GM12878 (cell line): Measurements from ENCODE around the gene UST. TPM values are rescaled to one million over a fixed set of nuclear protein-coding genes. Genes with fewer than 3 reads are reported as not detected.

ENCODE experiments used
- ATAC-seq: fragments of 200-7000 bp; cut with Tn5 transposase; 3 replicates; pipeline ENCODE4 v1.9.1; 2020; ENCODE audit warnings: mild to moderate bottlenecking, moderate library complexity
- BruUV-seq: library from RNA; stranded (reverse); fragments of 400-500 nt; replicated peaks from 2 replicates; lab custom pipeline; 2021; lab: Mats Ljungman, UMichigan
- CTCF ChIA-PET: fragments of 300-600 bp; sonication (Branson Sonifier 250); formaldehyde crosslinking; extraction: SDS; loops from one replicate; lab custom pipeline; 2021; ENCODE audit warnings: inconsistent platforms; lab: Yijun Ruan, JAX
- POLR2A ChIA-PET: fragments of 350-600 bp; formaldehyde crosslinking; extraction: SDS; loops from one replicate; lab custom pipeline; 2021; ENCODE audit warnings: inconsistent platforms; lab: Charles Lee
- RAD21 ChIA-PET: fragments of 300-600 bp; sonication (Branson Sonifier 250); formaldehyde crosslinking; loops from one replicate; lab custom pipeline; 2023; ENCODE audit warnings: antibody characterized with exemption; ENCODE audit not compliant: unreplicated experiment; lab: Charles Lee
- SMC1A ChIA-PET: fragments of 300-600 bp; sonication (Branson Sonifier 250); formaldehyde crosslinking; loops from one replicate; lab custom pipeline; 2023; ENCODE audit not compliant: unreplicated experiment, uncharacterized antibody; lab: Charles Lee
- DNase-seq: peaks from one replicate; pipeline ENCODE4 v3.0.0-alpha.2; 2011; ENCODE audit warnings: low read depth, low spot score
- FAIRE-seq: peaks from 3 replicates; lab custom pipeline; 2011; peaks lifted over from hg19 to GRCh38; lab: Jason Lieb, UNC
- H2AFZ ChIP-seq: 2 replicates; pipeline ENCODE4 v1.6.0; 2011; ENCODE audit warnings: low read depth, low read length, control low read depth; ENCODE audit not compliant: control insufficient read depth
- H3K27ac ChIP-seq: 2 replicates; pipeline ENCODE4 v1.5.1; 2011; ENCODE audit warnings: control low read depth; ENCODE audit not compliant: control insufficient read depth, insufficient read depth
- H3K27me3 ChIP-seq, 2 experiments: replicated peaks in 1 of 2; 2 replicates each; pipeline versions ENCODE4 v1.6.0 to v1.6.1; 2011; ENCODE audit warnings: low read length in 1 of 2; ENCODE audit not compliant: control insufficient read depth in 2 of 2, insufficient read depth in 2 of 2
- H3K36me3 ChIP-seq, 2 experiments: 2 replicates each; pipeline ENCODE4 v1.5.1; 2011; ENCODE audit warnings: low read length in 1 of 2; ENCODE audit not compliant: control insufficient read depth in 2 of 2, insufficient read depth in 2 of 2
- H3K4me1 ChIP-seq: 2 replicates; pipeline ENCODE4 v1.6.1; 2011; ENCODE audit warnings: mild to moderate bottlenecking, low read length, moderate library complexity, mixed read lengths; ENCODE audit not compliant: control insufficient read depth, insufficient read depth
- H3K4me2 ChIP-seq: 2 replicates; pipeline ENCODE4 v1.6.0; 2011; ENCODE audit warnings: control low read depth; ENCODE audit not compliant: control insufficient read depth, insufficient read depth
- H3K4me3 ChIP-seq: fragments of 200-600 bp; sonication (generic); 2 replicates; pipeline ENCODE4 v1.5.1; 2016
- H3K79me2 ChIP-seq: 2 replicates; pipeline ENCODE4 v1.6.0; 2011; ENCODE audit warnings: low read length; ENCODE audit not compliant: control insufficient read depth, insufficient read depth
- H3K9ac ChIP-seq: 2 replicates; pipeline ENCODE4 v1.8.0; 2011; ENCODE audit warnings: low read length, control low read depth, mixed read lengths; ENCODE audit not compliant: control insufficient read depth, insufficient read depth
- H3K9me3 ChIP-seq: replicated peaks from 3 replicates; pipeline ENCODE4 v1.5.1; 2011; ENCODE audit warnings: mild to moderate bottlenecking, low read length; ENCODE audit not compliant: control insufficient read depth, insufficient read depth
- H4K20me1 ChIP-seq: 2 replicates; pipeline ENCODE4 v1.6.0; 2011; ENCODE audit not compliant: control insufficient read depth, insufficient read depth
- ATF7 ChIP-seq: fragments of 450-650 bp; IDR thresholded peaks from 2 replicates; pipeline ENCODE4 v1.6.1; 2016; ENCODE audit warnings: low read depth, mild to moderate bottlenecking
- BCL3 ChIP-seq: IDR thresholded peaks from 2 replicates; pipeline ENCODE4 v1.6.1; 2011; ENCODE audit warnings: borderline replicate concordance, low read depth, mild to moderate bottlenecking, moderate library complexity, low read length; ENCODE audit not compliant: insufficient read depth, poor library complexity, severe bottlenecking
- CEBPB ChIP-seq, 2 experiments: fragments of 150-350 bp in 1 of 2; IDR thresholded peaks; 2 replicates each; pipeline ENCODE4 v1.6.1; 2012 to 2014; ENCODE audit warnings: low read depth in 2 of 2, low read length in 2 of 2, borderline replicate concordance in 1 of 2, inconsistent platforms in 1 of 2
- CEBPZ ChIP-seq: fragments of 150-350 bp; IDR thresholded peaks from 2 replicates; pipeline ENCODE4 v1.6.1; 2016; ENCODE audit warnings: low read depth, low read length
- CREB1 ChIP-seq: IDR thresholded peaks from 2 replicates; pipeline ENCODE4 v1.6.1; 2012; ENCODE audit warnings: low read depth, mild to moderate bottlenecking, inconsistent platforms
- EGR1 ChIP-seq, 2 experiments: IDR thresholded peaks; 1 replicate in 1 of 2; 2 replicates in 1 of 2; pipeline ENCODE4 v1.6.1; 2011 to 2012; ENCODE audit warnings: low read depth in 2 of 2, low read length in 2 of 2, borderline replicate concordance in 1 of 2, mild to moderate bottlenecking in 1 of 2, moderate library complexity in 1 of 2
- EP300 ChIP-seq, 2 experiments: fragments of 150-350 bp in 1 of 2; IDR thresholded peaks; 2 replicates each; pipeline ENCODE4 v1.6.1; 2011 to 2012; ENCODE audit warnings: low read depth in 2 of 2, low read length in 2 of 2, borderline replicate concordance in 1 of 2, improper control_type of control experiment in 1 of 2, inconsistent platforms in 1 of 2; ENCODE audit not compliant: control insufficient read depth in 1 of 2
- ETV6 ChIP-seq, 2 experiments: fragments of 450-650 bp in 1 of 2; IDR thresholded peaks in 1 of 2; conservative IDR thresholded peaks in 1 of 2; 2 replicates each; pipeline ENCODE4 v1.6.1; 2014; ENCODE audit warnings: antibody characterized with exemption in 1 of 2, borderline replicate concordance in 1 of 2, low read depth in 1 of 2, mild to moderate bottlenecking in 1 of 2, moderate library complexity in 1 of 2
- FOXM1 ChIP-seq: IDR thresholded peaks from 2 replicates; pipeline ENCODE4 v1.6.1; 2012; ENCODE audit warnings: low read depth, mild to moderate bottlenecking, inconsistent platforms, low read length, moderate library complexity
- HDAC6 ChIP-seq: fragments of 200-600 bp; sonication (generic); IDR thresholded peaks from one replicate; pipeline ENCODE4 v1.8.0; 2017; ENCODE audit warnings: antibody characterized with exemption; ENCODE audit not compliant: unreplicated experiment
- RAD21 ChIP-seq: IDR thresholded peaks from 2 replicates; pipeline ENCODE4 v1.6.1; 2011; ENCODE audit warnings: mild to moderate bottlenecking, low read depth, low read length, moderate library complexity; ENCODE audit not compliant: insufficient read depth
- SMAD1 ChIP-seq: fragments of 450-650 bp; IDR thresholded peaks from 2 replicates; pipeline ENCODE4 v1.6.1; 2018; ENCODE audit warnings: mild to moderate bottlenecking, low read depth; ENCODE audit not compliant: partially characterized antibody
- SMC3 ChIP-seq: IDR thresholded peaks from 2 replicates; pipeline ENCODE4 v1.6.1; 2011; ENCODE audit warnings: low read length, improper control_type of control experiment, borderline replicate concordance
- TBL1XR1 ChIP-seq: IDR thresholded peaks from 2 replicates; pipeline ENCODE4 v1.6.1; 2012; ENCODE audit warnings: low read depth, low read length, improper control_type of control experiment
- ZSCAN29 ChIP-seq: fragments of 450-650 bp; IDR thresholded peaks from 2 replicates; pipeline ENCODE4 v1.6.1; 2017; ENCODE audit warnings: mild to moderate bottlenecking, moderate library complexity
- ZZZ3 ChIP-seq: IDR thresholded peaks from 2 replicates; pipeline ENCODE4 v1.6.1; 2011; ENCODE audit warnings: low read depth; ENCODE audit not compliant: control insufficient read depth, insufficient read length
- WGBS: methylation state at CpG from one replicate; pipeline ENCODE4 v1.1.6; 2016; ENCODE audit warnings: low lambda C conversion rate; ENCODE audit not compliant: insufficient replicate concordance, insufficient coverage; ENCODE audit errors: missing lambda C conversion rate; 5-methylcytosine and 5-hydroxymethylcytosine counted together
- in situ Hi-C: fragments of 300-500 bp; cut with MboI; formaldehyde crosslinking; loops from 9 replicates; pipeline ENCODE4 v1.14.3; 2018; ENCODE audit warnings: mixed read lengths
- intact Hi-C: fragments of 100-400 bp; cut with micrococcal nuclease; formaldehyde crosslinking; loops from one replicate; pipeline ENCODE4 v1.14.2; 2022; ENCODE audit not compliant: unreplicated experiment
- polyA plus RNA-seq, 11 experiments: library from polyadenylated mRNA; depleted of rRNA in 4 of 11; unstranded in 6 of 11; stranded (reverse) in 5 of 11; fragments of >200 nt; fragmentation: Nextera tagmentation in 4 of 11; fragmentation: Illumina TruSeq in 1 of 11; extraction: Ambion mirVana in 4 of 11; extraction: Trizol in 1 of 11; gene quantifications; 1 replicate in 1 of 11; 2 replicates in 10 of 11; pipeline versions ENCODE4 v1.2.1 to v1.2.3, GENCODE V29; 2011 to 2016; ENCODE audit warnings: inconsistent platforms in 2 of 11, missing spikeins in 2 of 11, low read depth in 1 of 11
- total RNA-seq, 4 experiments: library from RNA; depleted of rRNA in 3 of 4; stranded (reverse); fragments of >200 nt in 3 of 4; fragmentation: Illumina TruSeq in 1 of 4; extraction: Trizol in 1 of 4; gene quantifications; 2 replicates each; pipeline versions ENCODE4 v1.2.1 to v1.2.3, GENCODE V29; 2013 to 2021

Gene UST
- total and polyA plus RNA-seq, 10 of the 15 experiments (the other 5 are each of a cell fraction or from before 2014, with no cell fraction given) = 0.74 to 43.3 (median 2.2) TPM

- intact Hi-C loops (no loop called here), in situ Hi-C loops (no loop called here)
- Histone ChIP-seq H3K79me2 (no peaks in the 10 kb centered on the region), H3K27me3 (no peaks in the 10 kb centered on the region), H3K27ac (no peak overlapping the region), H3K4me1 (peaks cover 44% of the 10 kb centered on the region), H3K36me3 (no peaks in the 10 kb centered on the region), H4K20me1 (no peaks in the 10 kb centered on the region), H3K9ac (no peak overlapping the region), H2AFZ (no peak overlapping the region), H3K4me3 (no peak overlapping the region), H3K9me3 (no peaks in the 10 kb centered on the region; the same call in 2 of the 3 replicates), H3K4me2 (no peak overlapping the region)
- ChIA-PET CTCF (interaction anchor here (0.6 to 0.7 kb wide), 2 partner anchors 24 to 410 kb away, joined by 3 read pairs; no protein-coding TSS in a partner anchor), POLR2A (interaction anchor here (0.8 kb wide), 1 partner anchor 31 kb away, joined by 6 read pairs; no protein-coding TSS in a partner anchor), SMC1A (interaction anchor here (0.7 to 1.6 kb wide), 6 partner anchors 17 to 115 kb away, joined by 3 to 5 read pairs (median 3); no protein-coding TSS in a partner anchor), RAD21 (interaction anchor here (0.9 to 4.9 kb wide), 2 partner anchors 26 to 77 kb away, joined by 3 to 54 read pairs; no protein-coding TSS in a partner anchor)
- ATAC-seq (no peak), DNase-seq (no peak), FAIRE-seq (no peak)
- no TSS peak for BruUV-seq
- WGBS = 70% methylated on average over 5 of the region's 5 CpGs
- TF ChIP-seq EGR1 (IDR thresholded peaks at IDR 0.05; ENCODE audit: borderline replicate concordance in 1 of 2, low read depth in 2 of 2, low read length in 2 of 2) (no peak), SMC3 (no peak), ETV6 (conservative IDR thresholded peaks at IDR 0.05 in 1 of 2, IDR thresholded peaks at IDR 0.05 in 1 of 2; ENCODE audit: borderline replicate concordance in 1 of 2, low read depth in 1 of 2) (no peak), SMAD1 (no peak), FOXM1 (no peak), EP300 (IDR thresholded peaks at IDR 0.05; ENCODE audit: borderline replicate concordance in 1 of 2, control insufficient read depth in 1 of 2, low read depth in 2 of 2, low read length in 2 of 2) (no peak), RAD21 (no peak), CREB1 (no peak), ZSCAN29 (no peak), CEBPB (IDR thresholded peaks at IDR 0.05; ENCODE audit: borderline replicate concordance in 1 of 2, low read depth in 2 of 2, low read length in 2 of 2) (no peak), CEBPZ (no peak), ATF7 (no peak), BCL3 (no peak), TBL1XR1 (no peak), ZZZ3 (no peak), HDAC6 (no peak)
Measured at GRCh38 chr6:149108038-149108748, 361.4 kb downstream of the UST start.
